GM21528 (cell line): ENCODE results near the gene CRTAC1.

Experiments
- ATAC-seq: cut with Tn5 transposase; IDR thresholded peaks from one replicate; pipeline ENCODE4 v1.9.1; 2021; ENCODE audit warnings: mild to moderate bottlenecking, moderate library complexity; ENCODE audit not compliant: unreplicated experiment, low FRiP score

Gene CRTAC1

GRCh38 chr10:97876402-97876801 lies 154.0 kb downstream of the CRTAC1 start:
- ATAC-seq = no peak

GRCh38 chr10:97875391-97875790 lies 155.0 kb downstream of the CRTAC1 start:
- no peak for ATAC-seq

- no peak for ATAC-seq
These were observed 156.1 kb downstream of the CRTAC1 start for GRCh38 chr10:97874332-97874731.

- no peak for ATAC-seq
These were observed 156.9 kb downstream of the CRTAC1 start for GRCh38 chr10:97873569-97873968.

GRCh38 chr10:97870990-97871389 lies 159.4 kb downstream of the CRTAC1 start:
- ATAC-seq = no peak

GRCh38 chr10:97869091-97870042 lies 161.1 kb downstream of the CRTAC1 start:
- peak; percentile 90 for ATAC-seq

- no peak for ATAC-seq
These were observed 162.2 kb downstream of the CRTAC1 start for GRCh38 chr10:97868134-97868685.

- no peak for ATAC-seq
These were observed 163.1 kb downstream of the CRTAC1 start for GRCh38 chr10:97867220-97867800.

- ATAC-seq = no peak
These were observed 163.7 kb downstream of the CRTAC1 start for GRCh38 chr10:97866524-97867219.

- no peak for ATAC-seq
These were observed 164.9 kb downstream of the CRTAC1 start for GRCh38 chr10:97865488-97865887.

GRCh38 chr10:97863808-97864207 lies 166.6 kb downstream of the CRTAC1 start:
- ATAC-seq = no peak

GRCh38 chr10:97861924-97862323 lies 168.5 kb downstream of the CRTAC1 start:
- no peak for ATAC-seq

GRCh38 chr10:97861097-97861750 lies 169.2 kb downstream of the CRTAC1 start:
- no peak for ATAC-seq

GRCh38 chr10:97858001-97858439 lies 172.4 kb downstream of the CRTAC1 start:
- no peak for ATAC-seq

GRCh38 chr10:97854743-97855142 lies 175.7 kb downstream of the CRTAC1 start:
- no peak for ATAC-seq

- no peak for ATAC-seq
These were observed 177.5 kb downstream of the CRTAC1 start for GRCh38 chr10:97852840-97853405.

- ATAC-seq = no peak
These were observed 178.1 kb downstream of the CRTAC1 start for GRCh38 chr10:97852277-97852676.

GRCh38 chr10:97851341-97852001 lies 178.9 kb downstream of the CRTAC1 start:
- ATAC-seq = no peak

GRCh38 chr10:97850446-97850845 lies 180.0 kb downstream of the CRTAC1 start:
- ATAC-seq = no peak
